GM19463 (cell line): ENCODE results near the gene KIF22.
"Not testable (repeated sequence)": the region's sequence is repeated elsewhere in the genome, so short reads cannot be mapped to it uniquely, and the experiment has no call there.

ENCODE experiments used
- ATAC-seq: cut with Tn5 transposase; IDR thresholded peaks from one replicate; pipeline ENCODE4 v1.9.1; 2021; ENCODE audit warnings: mild to moderate bottlenecking, moderate library complexity; ENCODE audit not compliant: unreplicated experiment

Gene KIF22

DNA sequence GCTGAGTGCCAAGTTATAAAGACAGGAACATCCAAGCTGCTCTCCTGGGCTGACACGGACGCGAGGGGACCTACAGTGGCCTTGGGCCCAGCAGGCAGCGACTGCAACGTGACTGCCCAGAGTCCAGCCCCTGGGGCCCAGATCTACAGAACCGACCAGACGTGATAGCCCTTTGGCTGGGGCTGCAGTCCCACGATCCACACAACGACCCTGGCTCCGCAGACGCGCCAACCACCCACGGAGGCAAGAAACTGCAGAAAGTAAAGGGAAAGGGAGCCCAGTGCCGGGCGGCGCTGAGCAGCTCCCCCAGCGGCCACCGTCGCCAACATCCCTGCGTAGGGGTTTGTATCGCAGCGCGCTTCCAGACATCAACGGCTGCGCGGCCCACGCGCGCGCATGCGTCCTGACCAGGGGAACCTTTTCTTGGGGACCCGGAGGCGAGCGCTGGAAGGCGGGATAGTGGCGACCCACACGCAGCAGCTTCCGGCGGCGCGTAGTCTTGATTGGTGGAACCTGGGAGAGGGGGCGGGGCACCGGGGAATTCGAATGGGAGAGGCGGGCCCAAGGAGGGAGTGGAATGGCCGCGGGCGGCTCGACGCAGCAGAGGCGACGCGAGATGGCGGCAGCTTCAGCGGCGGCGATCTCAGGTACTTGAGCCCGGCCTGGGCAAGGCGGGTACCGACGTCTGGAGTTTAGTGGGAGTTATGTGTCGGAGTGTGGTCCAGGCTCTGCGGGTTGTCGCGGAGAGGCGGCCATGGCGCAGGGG lies at the start of gene KIF22:
Gene KIF22 (plus strand): TSS at position 569 of the 766 bp plus-strand sequence. CDS start 9 bp downstream, at position 578.
- peak; percentile 93 for ATAC-seq

DNA sequence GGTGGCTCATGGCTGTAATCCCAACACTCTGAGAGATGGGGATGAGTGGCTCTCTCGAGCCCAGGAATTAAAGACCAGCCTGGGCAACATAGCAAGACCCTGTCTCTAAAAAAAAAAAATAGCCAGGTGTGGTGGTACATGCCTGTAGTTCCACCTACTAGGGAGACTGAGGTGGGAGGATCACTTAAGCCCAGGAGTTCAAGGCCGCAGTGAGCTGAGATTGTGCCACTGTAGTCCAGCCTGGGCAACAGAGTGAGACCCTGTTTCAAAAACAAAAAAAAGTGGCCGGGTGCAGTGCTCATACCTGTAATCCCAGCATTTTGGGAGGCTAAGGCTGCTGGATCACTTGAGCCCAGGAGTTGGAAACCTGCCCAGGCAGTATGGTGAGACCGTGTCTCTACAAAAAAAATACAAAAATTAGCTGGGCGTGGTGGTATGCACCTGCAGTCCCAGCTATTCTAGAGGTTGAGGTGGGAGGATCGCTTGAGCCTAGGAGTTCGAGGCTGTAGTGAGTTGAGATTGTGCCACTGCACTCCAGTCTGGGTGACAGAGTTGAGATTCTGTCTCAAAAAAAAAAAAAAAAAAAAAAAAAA lies 47.8 kb upstream of the KIF22 start:
- ATAC-seq: no peak

DNA sequence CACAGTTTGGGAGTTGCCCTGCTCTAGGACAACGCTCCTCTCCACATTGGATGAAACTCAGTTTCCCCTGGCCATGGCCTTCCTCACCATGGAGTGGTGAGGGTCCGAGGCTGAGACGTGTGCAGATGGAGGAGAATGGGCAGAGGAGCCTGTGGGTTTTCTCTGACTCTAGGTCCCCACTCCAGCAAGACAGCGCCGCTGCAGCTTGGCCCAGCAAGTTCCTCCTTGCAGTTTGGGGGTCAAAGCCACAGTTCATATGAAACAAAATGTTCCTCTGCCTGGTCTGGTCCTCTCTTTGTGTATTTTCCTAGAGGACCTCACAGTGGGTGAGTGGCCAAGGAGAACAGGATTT lies 47.1 kb upstream of the KIF22 start:
- no peak for ATAC-seq

DNA sequence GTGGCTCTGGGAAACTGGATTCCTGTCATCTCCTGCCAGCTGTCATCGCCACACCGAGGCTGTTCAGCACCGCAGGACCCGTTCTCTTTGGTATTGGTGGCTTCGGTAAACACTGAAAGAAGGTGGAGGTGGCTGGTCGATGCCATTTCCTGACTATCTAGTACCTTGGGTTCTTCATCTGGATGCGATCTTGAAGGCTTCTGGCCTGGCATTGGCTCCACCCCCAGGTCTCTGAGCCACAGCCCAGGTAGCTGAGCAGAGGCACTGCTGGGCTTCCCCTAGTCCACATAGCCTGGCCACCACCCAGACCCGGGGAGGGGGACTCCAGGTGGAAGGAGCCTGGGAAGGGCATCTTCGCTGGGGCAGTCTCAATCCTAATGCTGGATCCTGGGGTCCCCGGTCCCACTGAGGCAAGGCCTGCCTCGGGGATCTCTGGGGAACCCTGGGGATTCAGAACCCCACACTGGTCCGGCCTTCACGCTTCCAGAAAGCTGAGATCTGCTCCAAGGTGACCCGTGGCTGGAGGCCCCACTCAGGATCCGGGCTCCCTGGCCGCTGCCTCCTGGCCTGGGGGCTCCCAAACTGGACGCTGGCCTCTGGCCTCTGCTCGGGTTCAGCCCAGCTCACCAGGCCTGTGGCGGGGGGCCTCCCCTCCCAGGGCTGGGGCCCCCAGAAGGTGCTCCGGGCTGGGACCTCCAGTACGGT lies 46.6 kb upstream of the KIF22 start:
- no peak for ATAC-seq

DNA sequence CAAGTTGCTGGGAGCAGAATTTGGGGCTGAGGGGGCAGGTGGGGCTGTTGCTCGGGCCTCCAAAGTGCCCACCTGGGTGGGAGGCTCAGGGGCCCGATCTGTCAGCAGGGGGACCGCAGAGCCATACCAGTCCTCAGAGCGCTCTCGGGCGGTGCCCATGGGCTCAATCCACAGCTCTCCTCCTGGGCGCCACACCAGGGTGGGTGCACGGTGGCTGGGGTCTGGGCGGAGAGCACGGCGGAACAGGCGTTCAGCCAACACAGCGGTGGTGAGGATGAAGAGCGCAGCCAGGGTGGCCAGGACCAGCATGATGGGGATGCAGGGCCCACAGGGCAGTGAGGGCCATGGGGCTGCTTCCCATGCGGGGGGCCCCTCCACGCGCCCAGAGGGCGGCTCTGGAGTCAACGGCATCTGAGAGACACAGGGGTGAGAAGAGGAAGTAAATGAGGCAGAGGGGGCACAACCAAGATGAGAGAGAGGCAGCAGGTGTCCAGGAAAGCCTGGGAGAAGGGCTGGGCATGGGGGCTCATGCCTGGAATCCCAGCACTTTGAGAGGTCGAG lies 45.9 kb upstream of the KIF22 start:
- ATAC-seq: no peak

DNA sequence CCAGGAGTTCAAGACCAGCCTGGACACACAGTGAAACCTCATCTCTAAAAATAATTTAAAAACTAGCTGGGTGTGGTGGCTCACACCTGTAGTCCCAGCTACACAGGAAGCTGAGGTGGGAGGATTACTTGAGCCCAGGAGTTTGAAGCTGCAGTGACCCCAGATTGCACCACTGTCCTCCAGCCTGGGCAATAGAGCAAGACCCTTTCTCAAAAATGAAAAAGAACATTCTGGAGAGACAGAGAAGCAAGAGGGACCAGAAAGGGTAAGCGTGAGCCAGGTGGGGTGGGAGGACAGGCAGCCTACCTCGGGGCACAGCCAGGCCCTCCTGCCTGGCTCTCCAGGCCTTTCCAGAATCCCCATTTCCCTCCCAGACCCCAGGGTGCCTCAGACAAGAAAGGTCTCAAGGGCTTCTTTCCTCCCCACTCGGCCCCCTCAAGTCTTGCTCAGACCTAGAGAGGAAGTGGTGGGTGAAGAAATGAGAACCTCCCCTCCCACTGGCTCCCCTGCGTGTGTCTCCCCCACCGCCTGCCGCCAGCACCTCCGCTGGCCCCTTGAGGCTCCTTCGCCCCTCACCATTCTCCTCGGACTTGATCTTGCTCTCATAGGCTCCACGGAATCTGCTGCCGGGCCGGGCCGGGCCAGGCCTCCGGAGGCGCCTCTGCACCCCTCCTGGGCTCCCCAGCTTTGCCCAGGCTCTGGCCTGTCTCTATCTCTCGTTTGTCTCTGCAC lies 45.3 kb upstream of the KIF22 start:
- ATAC-seq: peak; percentile 31

- ATAC-seq: peak; percentile 91
Observed at GRCh38 chr16:29745853-29746345, 44.7 kb upstream of the KIF22 start, which contains the start of gene C16orf54. Gene C16orf54 (minus strand): TSS chr16:29745990. CDS start chr16:29744951, 1,039 bp downstream.

DNA sequence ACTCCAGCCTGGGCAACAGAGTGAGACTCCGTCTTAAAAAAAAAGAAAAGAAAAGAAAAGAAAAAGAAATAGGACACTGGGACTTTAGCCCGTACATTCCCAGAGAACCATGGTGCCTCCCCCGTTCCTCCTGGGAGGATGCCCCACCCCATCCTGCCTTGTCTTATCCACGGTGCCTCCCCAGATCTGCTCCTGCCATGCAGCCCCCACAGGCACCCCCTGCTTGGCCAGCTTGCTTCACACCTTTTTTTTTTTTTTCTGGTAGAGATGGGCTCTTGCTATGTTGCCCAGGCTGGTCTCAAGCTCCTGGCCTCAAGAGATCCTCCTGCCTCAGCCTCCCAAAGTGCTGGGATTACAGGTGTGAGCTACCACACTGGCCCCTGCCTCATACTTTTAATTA lies 44.0 kb upstream of the KIF22 start:
- not testable (repeated sequence) for ATAC-seq

GRCh38 chr16:29747947-29748759 lies 42.4 kb upstream of the KIF22 start:
- no peak for ATAC-seq

DNA sequence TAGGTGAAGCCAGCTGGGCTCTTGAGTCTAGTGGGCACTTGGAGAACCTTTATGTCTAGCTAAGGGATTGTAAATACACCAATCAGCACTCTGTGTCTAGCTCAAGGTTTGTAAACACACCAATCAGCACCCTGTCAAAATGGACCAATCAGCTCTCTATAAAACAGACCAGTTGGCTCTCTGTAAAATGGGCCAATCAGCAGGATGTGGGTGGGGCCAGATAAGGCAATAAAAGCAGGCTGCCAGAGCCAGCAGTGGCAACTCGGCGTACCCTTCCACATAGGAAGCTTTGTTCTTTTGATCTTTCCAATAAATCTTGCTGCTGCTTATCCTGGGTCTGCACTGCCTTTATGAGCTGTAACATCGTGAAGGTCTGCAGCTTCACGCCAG lies 41.8 kb upstream of the KIF22 start:
- not testable (repeated sequence) for ATAC-seq

GRCh38 chr16:29753516-29753915 lies 37.0 kb upstream of the KIF22 start:
- no peak for ATAC-seq

DNA sequence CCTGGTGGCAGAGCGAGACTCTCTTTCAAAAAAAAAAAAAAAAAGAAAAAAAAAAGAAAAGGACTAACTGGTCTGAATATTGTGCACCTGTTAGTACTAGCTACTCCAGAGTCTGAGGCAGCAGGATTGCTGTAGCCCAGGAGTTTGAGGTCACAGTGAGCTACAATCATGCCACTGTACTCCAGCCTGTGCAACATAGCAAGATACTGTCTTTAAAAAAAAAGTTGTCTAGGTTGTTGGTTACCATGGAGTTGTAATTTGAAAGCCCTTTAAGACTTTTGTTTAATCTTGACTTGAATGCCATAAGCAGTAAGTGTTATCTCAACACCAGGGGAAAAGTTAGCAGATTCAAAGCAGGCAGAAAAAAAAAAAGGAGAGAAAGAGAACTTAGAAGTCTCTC lies 33.9 kb upstream of the KIF22 start:
- no peak for ATAC-seq

GRCh38 chr16:29757086-29757485 lies 33.5 kb upstream of the KIF22 start:
- ATAC-seq: not testable (repeated sequence)

- no peak for ATAC-seq
Observed at GRCh38 chr16:29757950-29758466, 32.5 kb upstream of the KIF22 start.

GRCh38 chr16:29760567-29761279 lies 29.8 kb upstream of the KIF22 start:
- no peak for ATAC-seq

DNA sequence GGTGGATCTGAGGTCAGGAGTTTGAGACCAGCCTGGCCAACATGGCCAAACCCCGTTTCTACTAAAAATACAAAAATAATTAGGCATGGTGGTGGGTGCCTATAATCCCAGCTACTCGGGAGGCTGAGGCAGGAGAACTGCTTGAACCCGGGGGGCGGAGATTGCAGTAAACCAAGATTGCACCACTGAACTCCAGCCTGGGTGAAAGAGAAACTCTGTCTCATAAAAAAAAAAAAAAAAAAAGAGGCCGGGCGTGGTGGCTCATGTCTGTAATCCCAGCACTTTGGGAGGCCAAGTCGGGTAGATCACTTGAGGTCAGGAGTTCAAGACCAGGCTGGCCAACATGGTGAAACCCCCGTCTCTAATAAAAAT lies 29.3 kb upstream of the KIF22 start:
- not testable (repeated sequence) for ATAC-seq

GRCh38 chr16:29761882-29762281 lies 28.7 kb upstream of the KIF22 start:
- ATAC-seq: no peak

GRCh38 chr16:29763326-29763725 lies 27.2 kb upstream of the KIF22 start:
- no peak for ATAC-seq
